CD8-positive, alpha-beta memory T cell (primary cell): Measurements from ENCODE around the gene RPH3AL. TPM values are rescaled to one million over a fixed set of nuclear protein-coding genes. Genes with fewer than 3 reads are reported as not detected.
"Not testable (repeated sequence)": the region's sequence is repeated elsewhere in the genome, so short reads cannot be mapped to it uniquely, and the experiment has no call there.

Experiments used
- CTCF ChIA-PET: fragments of 350-600 bp; sonication (Branson Sonifier 250); formaldehyde crosslinking; loops from one replicate; lab custom pipeline; 2021; ENCODE audit warnings: antibody characterized with exemption; lab: Charles Lee
- POLR2A ChIA-PET: fragments of 350-600 bp; sonication (Branson Sonifier 250); formaldehyde crosslinking; loops from one replicate; lab custom pipeline; 2021; ENCODE audit warnings: antibody characterized with exemption; lab: Charles Lee
- DNase-seq, 5 donors: peaks; one replicate each; pipeline versions ENCODE4 v3.0.0 to v3.0.0-alpha.2; 2020 to 2022; ENCODE audit warnings: mixed read lengths in 1 of 5
- H3K27ac ChIP-seq: one replicate; pipeline ENCODE4 v1.7.0; 2013; ENCODE audit warnings: low read depth, mild to moderate bottlenecking, low read length, moderate library complexity
- H3K27me3 ChIP-seq: 2 replicates; pipeline ENCODE4 v1.7.0; 2013; ENCODE audit warnings: low read length, mild to moderate bottlenecking; ENCODE audit not compliant: insufficient read depth, poor library complexity, severe bottlenecking
- H3K36me3 ChIP-seq: 2 replicates; pipeline ENCODE4 v1.7.0; 2013; ENCODE audit warnings: mild to moderate bottlenecking, low read length, moderate library complexity; ENCODE audit not compliant: insufficient read depth
- H3K4me1 ChIP-seq: 2 replicates; pipeline ENCODE4 v1.7.0; 2013; ENCODE audit warnings: mild to moderate bottlenecking, low read length, moderate library complexity; ENCODE audit not compliant: insufficient read depth
- H3K4me3 ChIP-seq: 2 replicates; pipeline ENCODE4 v1.7.0; 2013; ENCODE audit warnings: mild to moderate bottlenecking, low read length
- H3K9me3 ChIP-seq: 2 replicates; pipeline ENCODE4 v1.7.0; 2013; ENCODE audit warnings: mild to moderate bottlenecking, low read length
- H3K27ac Mint-ChIP-seq, 8 donors: one replicate each; pipeline ENCODE4 v1.8.0; 2020 to 2021; ENCODE audit warnings: mixed read lengths in 8 of 8, mild to moderate bottlenecking in 6 of 8, inconsistent platforms in 3 of 8, moderate library complexity in 3 of 8
- H3K27me3 Mint-ChIP-seq, 2 donors: one replicate each; pipeline ENCODE4 v1.8.0; 2020 to 2021; ENCODE audit warnings: mixed read lengths in 2 of 2, mild to moderate bottlenecking in 1 of 2, moderate library complexity in 1 of 2
- H3K36me3 Mint-ChIP-seq, 3 donors: one replicate each; pipeline ENCODE4 v1.8.0; 2020 to 2021; ENCODE audit warnings: mixed read lengths in 3 of 3, inconsistent platforms in 1 of 3, mild to moderate bottlenecking in 1 of 3
- H3K4me1 Mint-ChIP-seq, 3 donors: one replicate each; pipeline ENCODE4 v1.8.0; 2020 to 2021; ENCODE audit warnings: mixed read lengths in 3 of 3, inconsistent platforms in 1 of 3, mild to moderate bottlenecking in 1 of 3
- H3K4me3 Mint-ChIP-seq, 7 donors: one replicate each; pipeline ENCODE4 v1.8.0; 2020 to 2021; ENCODE audit warnings: mixed read lengths in 7 of 7, mild to moderate bottlenecking in 6 of 7, moderate library complexity in 4 of 7, inconsistent platforms in 2 of 7
- H3K9me3 Mint-ChIP-seq, 5 donors: one replicate each; pipeline ENCODE4 v1.8.0; 2020 to 2022; ENCODE audit warnings: mixed read lengths in 5 of 5, mild to moderate bottlenecking in 3 of 5, moderate library complexity in 2 of 5, inconsistent platforms in 1 of 5
- polyA plus RNA-seq: library from polyadenylated mRNA; unstranded; fragments of 300-500 nt; fragmentation: Illumina TruSeq; gene quantifications from one replicate; pipeline ENCODE4 v1.2.3, GENCODE V29; 2021
- total RNA-seq, 2 experiments: library from RNA; stranded (reverse); gene quantifications; one replicate each; pipeline ENCODE4 v1.2.3, GENCODE V29; 2021

RPH3AL gene
- total and polyA plus RNA-seq, 3 experiments from 2014 or later: 0.91 to 3.7 (median 2.0) TPM

GRCh38 chr17:214881-215331 lies 137.7 kb downstream of the RPH3AL start:
- H3K4me3 Mint-ChIP-seq: peak overlapping the region in 2 of 7 donors; percentile 61 to 73

DNA sequence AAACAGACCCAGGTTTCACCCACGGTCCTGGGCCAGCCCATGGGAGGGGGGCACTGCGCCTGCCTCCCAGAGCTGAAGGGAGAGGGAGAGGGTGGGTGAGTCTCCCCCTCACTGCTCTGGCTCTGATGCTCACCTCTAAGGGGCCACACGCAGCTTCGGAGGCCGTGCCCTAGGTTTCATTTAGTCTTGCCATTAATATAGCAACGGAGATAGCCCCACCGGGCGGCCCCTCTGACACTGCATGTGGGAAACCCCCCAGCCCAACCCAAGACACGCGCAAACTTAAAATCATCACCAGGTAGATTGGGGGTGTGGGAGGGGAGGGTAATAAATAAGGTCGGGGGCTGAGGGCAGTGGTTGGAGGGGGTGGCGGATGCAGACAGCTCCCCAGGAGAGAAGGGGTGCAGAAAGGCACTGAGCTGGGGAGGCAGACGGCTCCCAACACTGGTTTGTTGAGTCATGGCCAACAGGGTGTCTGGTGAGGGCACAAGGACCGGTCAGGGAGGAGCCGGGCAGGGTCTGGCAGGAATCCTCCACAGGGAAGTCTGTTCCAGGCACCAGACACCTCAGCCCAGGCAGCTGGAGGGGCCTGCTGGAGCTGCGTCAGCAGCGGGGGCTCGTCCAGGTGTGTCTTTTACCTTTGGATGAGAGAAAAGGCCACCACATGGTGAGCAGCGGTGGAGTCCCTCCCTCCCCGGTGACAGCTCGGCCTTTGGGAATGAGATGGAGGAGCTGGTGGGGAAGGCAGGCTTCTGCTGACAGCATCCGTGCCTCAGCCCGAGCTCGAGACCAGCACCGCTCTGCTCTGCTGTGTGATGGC lies 139.1 kb downstream of the RPH3AL start:
- POLR2A ChIA-PET: no interaction called here
- peaks cover 0 to 10% of the 10 kb centered on the region in 2 donors for H3K27me3 Mint-ChIP-seq
- H3K4me3 ChIP-seq: no peak overlapping the region
- no peak for DNase-seq
- H3K36me3 ChIP-seq: no peaks in the 10 kb centered on the region
- H3K36me3 Mint-ChIP-seq: peaks cover 0 to 6% (median 0%) of the 10 kb centered on the region in 3 donors
- no peaks in the 10 kb centered on the region for H3K27me3 ChIP-seq
- H3K9me3 ChIP-seq: no peaks in the 10 kb centered on the region
- H3K9me3 Mint-ChIP-seq: peaks cover 0 to 3% (median 2%) of the 10 kb centered on the region in 5 donors
- H3K27ac ChIP-seq: no peak overlapping the region
- peaks cover 0 to 8% (median 2%) of the 10 kb centered on the region in 3 donors for H3K4me1 Mint-ChIP-seq
- H3K4me3 Mint-ChIP-seq: no peak overlapping the region
- H3K27ac Mint-ChIP-seq: no peak overlapping the region
- CTCF ChIA-PET: no interaction called here
- H3K4me1 ChIP-seq: no peaks in the 10 kb centered on the region

More at GRCh38 chr17:214881-215331, 137.7 kb downstream of the RPH3AL start:
- no peaks in the 10 kb centered on the region for H3K4me1 ChIP-seq
- CTCF ChIA-PET: no interaction called here
- H3K9me3 ChIP-seq: no peaks in the 10 kb centered on the region
- Mint-ChIP-seq H3K27me3 (peaks cover 0 to 5% of the 10 kb centered on the region in 2 donors), H3K9me3 (no peaks in the 10 kb centered on the region), H3K27ac (peak overlapping the region in 2 of 8 donors; percentile 5 to 47), H3K4me1 (peaks cover 0 to 8% (median 2%) of the 10 kb centered on the region in 3 donors), H3K36me3 (peaks cover 0 to 3% (median 0%) of the 10 kb centered on the region in 3 donors)
- H3K36me3 ChIP-seq: no peaks in the 10 kb centered on the region
- no peak overlapping the region for H3K4me3 ChIP-seq
- POLR2A ChIA-PET: no interaction called here
- DNase-seq: no peak
- no peak overlapping the region for H3K27ac ChIP-seq
- no peaks in the 10 kb centered on the region for H3K27me3 ChIP-seq

GRCh38 chr17:210402-210801 lies 142.2 kb downstream of the RPH3AL start:
- Mint-ChIP-seq H3K4me3 (no peak overlapping the region), H3K36me3 (peaks cover 0 to 3% (median 0%) of the 10 kb centered on the region in 3 donors), H3K27ac (no peak overlapping the region), H3K9me3 (peaks cover 0 to 6% (median 3%) of the 10 kb centered on the region in 5 donors), H3K4me1 (peaks cover 0 to 3% (median 0%) of the 10 kb centered on the region in 3 donors), H3K27me3 (peaks cover 1 to 15% of the 10 kb centered on the region in 2 donors)
- H3K4me1 ChIP-seq: no peaks in the 10 kb centered on the region
- POLR2A ChIA-PET: no interaction called here
- H3K27me3 ChIP-seq: no peaks in the 10 kb centered on the region
- CTCF ChIA-PET: no interaction called here
- H3K4me3 ChIP-seq: no peak overlapping the region
- no peak overlapping the region for H3K27ac ChIP-seq
- no peak for DNase-seq
- no peaks in the 10 kb centered on the region for H3K9me3 ChIP-seq
- H3K36me3 ChIP-seq: no peaks in the 10 kb centered on the region

DNA sequence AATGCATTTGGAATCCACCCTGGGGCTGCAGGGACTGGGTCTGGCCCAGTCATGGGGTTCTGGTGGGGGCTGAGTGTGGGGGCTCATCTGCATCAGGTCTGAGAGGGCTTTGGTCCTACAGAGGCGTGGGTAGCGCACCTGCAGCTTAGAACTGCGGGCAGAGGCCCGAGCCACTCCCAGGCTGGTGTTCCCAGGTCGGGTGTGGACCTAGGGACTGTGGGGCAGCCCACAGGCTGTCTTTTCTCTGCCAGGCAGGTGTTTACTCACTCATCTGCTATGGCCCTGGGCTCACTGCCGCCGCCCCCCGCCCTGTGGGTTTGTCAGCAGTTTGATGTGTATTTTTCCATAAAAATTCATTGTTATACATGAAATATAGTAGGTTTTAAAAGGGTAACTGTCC lies 144.2 kb downstream of the RPH3AL start:
- Histone ChIP-seq H3K4me1 (no peaks in the 10 kb centered on the region), H3K27me3 (no peaks in the 10 kb centered on the region), H3K36me3 (no peaks in the 10 kb centered on the region), H3K4me3 (no peak overlapping the region), H3K27ac (no peak overlapping the region), H3K9me3 (no peaks in the 10 kb centered on the region)
- no peaks in the 10 kb centered on the region for H3K4me1 Mint-ChIP-seq
- H3K36me3 Mint-ChIP-seq: peaks cover 0 to 3% (median 0%) of the 10 kb centered on the region in 3 donors
- ChIA-PET CTCF (no interaction called here), POLR2A (no interaction called here)
- DNase-seq: no peak
- no peak overlapping the region for H3K27ac Mint-ChIP-seq
- peaks cover 0 to 6% (median 3%) of the 10 kb centered on the region in 5 donors for H3K9me3 Mint-ChIP-seq
- no peak overlapping the region for H3K4me3 Mint-ChIP-seq
- H3K27me3 Mint-ChIP-seq: peaks cover 2 to 19% of the 10 kb centered on the region in 2 donors

GRCh38 chr17:207775-208174 lies 144.8 kb downstream of the RPH3AL start:
- POLR2A ChIA-PET: no interaction called here
- no peak for DNase-seq
- Mint-ChIP-seq H3K4me3 (no peak overlapping the region), H3K36me3 (peaks cover 0 to 3% (median 0%) of the 10 kb centered on the region in 3 donors), H3K27me3 (peaks cover 2 to 20% of the 10 kb centered on the region in 2 donors), H3K4me1 (no peaks in the 10 kb centered on the region), H3K27ac (no peak overlapping the region), H3K9me3 (peaks cover 0 to 6% (median 3%) of the 10 kb centered on the region in 5 donors)
- no peaks in the 10 kb centered on the region for H3K27me3 ChIP-seq
- H3K36me3 ChIP-seq: no peaks in the 10 kb centered on the region
- CTCF ChIA-PET: no interaction called here
- H3K4me1 ChIP-seq: no peaks in the 10 kb centered on the region
- H3K27ac ChIP-seq: no peak overlapping the region
- H3K4me3 ChIP-seq: no peak overlapping the region
- H3K9me3 ChIP-seq: no peaks in the 10 kb centered on the region

GRCh38 chr17:206941-207560 lies 145.6 kb downstream of the RPH3AL start:
- Histone ChIP-seq H3K27ac (no peak overlapping the region), H3K4me1 (no peaks in the 10 kb centered on the region), H3K27me3 (no peaks in the 10 kb centered on the region), H3K36me3 (no peaks in the 10 kb centered on the region), H3K4me3 (no peak overlapping the region), H3K9me3 (no peaks in the 10 kb centered on the region)
- peaks cover 0 to 6% (median 3%) of the 10 kb centered on the region in 5 donors for H3K9me3 Mint-ChIP-seq
- H3K27me3 Mint-ChIP-seq: peaks cover 4 to 20% of the 10 kb centered on the region in 2 donors
- CTCF ChIA-PET: no interaction called here
- H3K36me3 Mint-ChIP-seq: peaks cover 0 to 3% (median 0%) of the 10 kb centered on the region in 3 donors
- no peaks in the 10 kb centered on the region for H3K4me1 Mint-ChIP-seq
- H3K27ac Mint-ChIP-seq: peak overlapping the region in 1 of 8 donors; percentile 75
- no peak overlapping the region for H3K4me3 Mint-ChIP-seq
- POLR2A ChIA-PET: no interaction called here
- DNase-seq: no peak

DNA sequence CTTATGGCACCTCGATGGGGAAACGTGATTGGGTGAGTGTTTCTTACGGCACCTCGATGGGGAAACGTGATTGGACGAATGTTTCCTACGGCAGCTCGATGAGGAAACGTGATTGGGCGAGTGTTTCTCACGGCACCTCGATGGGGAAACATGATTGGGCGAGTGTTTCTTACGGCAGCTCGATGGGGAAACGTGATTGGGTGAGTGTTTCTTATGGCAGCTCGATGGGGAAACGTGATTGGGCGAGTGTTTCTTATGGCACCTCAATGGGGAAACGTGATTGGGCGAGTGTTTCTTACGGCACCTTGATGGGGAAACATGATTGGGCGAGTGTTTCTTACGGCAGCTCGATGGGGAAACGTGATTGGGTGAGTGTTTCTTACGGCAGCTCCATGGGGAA lies 146.1 kb downstream of the RPH3AL start:
- H3K27ac Mint-ChIP-seq, H3K36me3 Mint-ChIP-seq, H3K4me3 Mint-ChIP-seq, POLR2A ChIA-PET, H3K4me1 Mint-ChIP-seq, H3K36me3 ChIP-seq, CTCF ChIA-PET, H3K9me3 Mint-ChIP-seq, H3K27me3 ChIP-seq, DNase-seq, H3K9me3 ChIP-seq, H3K27ac ChIP-seq, H3K4me3 ChIP-seq, H3K4me1 ChIP-seq: not testable (repeated sequence)
- peaks cover 4 to 20% of the 10 kb centered on the region in 2 donors for H3K27me3 Mint-ChIP-seq

- Mint-ChIP-seq H3K4me1 (no peaks in the 10 kb centered on the region), H3K27ac (no peak overlapping the region), H3K27me3 (peaks cover 4 to 19% of the 10 kb centered on the region in 2 donors), H3K9me3 (peaks cover 0 to 6% (median 3%) of the 10 kb centered on the region in 5 donors), H3K36me3 (peaks cover 0 to 3% (median 0%) of the 10 kb centered on the region in 3 donors), H3K4me3 (peak overlapping the region in 1 of 7 donors; percentile 6)
- Histone ChIP-seq H3K36me3 (no peaks in the 10 kb centered on the region), H3K4me3 (no peak overlapping the region), H3K9me3 (no peaks in the 10 kb centered on the region), H3K27me3 (no peaks in the 10 kb centered on the region), H3K4me1 (no peaks in the 10 kb centered on the region), H3K27ac (no peak overlapping the region)
- ChIA-PET CTCF (no interaction called here), POLR2A (no interaction called here)
- DNase-seq: no peak
These were observed 146.8 kb downstream of the RPH3AL start for GRCh38 chr17:205817-206216.
